K562 (cell line): ENCODE results near the gene ZKSCAN3. TPM values are rescaled to one million over a fixed set of nuclear protein-coding genes. Genes with fewer than 3 reads are reported as not detected.

Experiments used
- CEBPZ ChIP-seq: fragments of 150-350 bp; IDR thresholded peaks from 2 replicates; pipeline ENCODE4 v1.6.1; 2014; ENCODE audit warnings: low read depth, mild to moderate bottlenecking, low read length, borderline replicate concordance
- FOXA3 ChIP-seq, 2 experiments: fragments of 450-650 bp in 1 of 2; sonication (generic) in 1 of 2; formaldehyde crosslinking; IDR thresholded peaks in 1 of 2; conservative IDR thresholded peaks in 1 of 2; 2 replicates each; pipeline versions ENCODE4 v1.4.0 to v1.8.0; 2020 to 2022; ENCODE audit warnings: mild to moderate bottlenecking in 2 of 2, missing genetic modification reagents in 1 of 2
- FOXO4 ChIP-seq: fragments of 450-650 bp; formaldehyde crosslinking; IDR thresholded peaks from 2 replicates; pipeline ENCODE4 v1.4.0; 2020; ENCODE audit warnings: mild to moderate bottlenecking, moderate library complexity
- HDAC3 ChIP-seq: fragments of 450-650 bp; IDR thresholded peaks from 2 replicates; pipeline ENCODE4 v1.6.1; 2018; ENCODE audit warnings: borderline replicate concordance, mild to moderate bottlenecking, moderate library complexity; ENCODE audit not compliant: partially characterized antibody
- HLTF ChIP-seq: fragments of 450-650 bp; IDR thresholded peaks from 2 replicates; pipeline ENCODE4 v1.6.1; 2016
- PCBP2 ChIP-seq: fragments of 200-400 bp; formaldehyde crosslinking; IDR thresholded peaks from 2 replicates; pipeline ENCODE4 v1.6.1; 2018; ENCODE audit warnings: low read length, low read depth, mild to moderate bottlenecking, moderate library complexity; ENCODE audit not compliant: poor library complexity, severe bottlenecking
- SRSF3 ChIP-seq: fragments of 200-400 bp; formaldehyde crosslinking; IDR thresholded peaks from 2 replicates; pipeline ENCODE4 v1.6.1; 2016; ENCODE audit warnings: mild to moderate bottlenecking, low read length, moderate library complexity; ENCODE audit not compliant: insufficient read depth
- TEAD1 ChIP-seq, 2 experiments: fragments of 450-650 bp in 1 of 2; sonication (generic) in 1 of 2; formaldehyde crosslinking; IDR thresholded peaks; 2 replicates each; pipeline versions ENCODE4 v1.4.0 to v1.8.0; 2020 to 2022; ENCODE audit warnings: mild to moderate bottlenecking in 2 of 2, missing genetic modification reagents in 1 of 2
- ZNF184 ChIP-seq: sonication (generic); formaldehyde crosslinking; IDR thresholded peaks from 2 replicates; pipeline ENCODE4 v1.5.0; 2020; ENCODE audit warnings: missing genetic modification reagents
- ZNF395 ChIP-seq: fragments of 200-800 bp; sonication (Bioruptor generic); IDR thresholded peaks from 2 replicates; pipeline ENCODE4 v1.6.1; 2017; ENCODE audit warnings: missing genetic modification characterization, missing compliant biosample characterization
- ZNF407 ChIP-seq: fragments of 450-650 bp; IDR thresholded peaks from 2 replicates; pipeline ENCODE4 v1.6.1; 2016; ENCODE audit warnings: low read depth
- polyA plus RNA-seq, 8 experiments: library from polyadenylated mRNA; depleted of rRNA in 4 of 8; stranded (reverse) in 5 of 8; unstranded in 3 of 8; fragments of >200 nt; fragmentation: Nextera tagmentation in 2 of 8; fragmentation: Illumina TruSeq in 1 of 8; extraction: Ambion mirVana in 2 of 8; extraction: Trizol in 1 of 8; gene quantifications; 2 replicates each; pipeline versions ENCODE4 v1.2.1 to v1.2.3, GENCODE V29; 2011 to 2014; ENCODE audit warnings: inconsistent platforms in 1 of 8, missing spikeins in 1 of 8
- total RNA-seq, 7 experiments: library from RNA; depleted of rRNA in 6 of 7; stranded (reverse); fragments of >200 nt in 6 of 7; fragmentation: Illumina TruSeq in 2 of 7; extraction: Trizol in 2 of 7; gene quantifications; 2 replicates each; pipeline versions ENCODE4 v1.2.1 to v1.2.3, GENCODE V29; 2011 to 2021; ENCODE audit warnings: low replicate concordance in 1 of 7

Gene ZKSCAN3
- total and polyA plus RNA-seq, 9 of the 15 experiments (the other 6 are each of a cell fraction or from before 2014, with no cell fraction given): 3.0 to 12.4 (median 10.2) TPM

- no peak for TF ChIP-seq ZNF407
- peak; percentile 87 to 99 for TF ChIP-seq TEAD1 (CRISPR knock-in tag; IDR thresholded peaks at IDR 0.05)
- no peak for TF ChIP-seq HLTF
- TF ChIP-seq ZNF395 (CRISPR knock-in tag): peak; percentile 100
- no peak for TF ChIP-seq ZNF184 (CRISPR knock-in tag)
- no peak for TF ChIP-seq CEBPZ
- TF ChIP-seq PCBP2: no peak
- peak; percentile 35 for TF ChIP-seq HDAC3
- peak; percentile 85; the same call in 1 of the 2 replicates for TF ChIP-seq FOXO4
- TF ChIP-seq SRSF3: no peak
- peak in 1 of 2 experiments; percentile 65; a peak in 2 of 4 replicates for TF ChIP-seq FOXA3 (CRISPR knock-in tag; conservative IDR thresholded peaks at IDR 0.05 in 1 of 2, IDR thresholded peaks at IDR 0.05 in 1 of 2)
These were observed 4.4 kb downstream of the ZKSCAN3 start (continued) for GRCh38 chr6:28353981-28354676.
